Esophagus muscularis mucosa (tissue), 3 donors: ENCODE measurements around the gene NGEF.

Experiments
- POLR2A ChIP-seq: fragments of 450-650 bp; IDR thresholded peaks from one replicate; pipeline ENCODE4 v1.6.1; 2017; ENCODE audit warnings: antibody characterized with exemption, moderate library complexity, mild to moderate bottlenecking, low read depth
- POLR2AphosphoS5 ChIP-seq, 2 donors: sonication (generic); formaldehyde crosslinking; IDR thresholded peaks; one replicate each; pipeline ENCODE4 v1.6.1; 2017; ENCODE audit warnings: antibody characterized with exemption in 2 of 2
- TF ChIP-seq, protein P1 (sequence below), 3 experiments: fragments of 200-600 bp in 2 of 3; fragments of 450-650 bp in 1 of 3; sonication (generic) in 2 of 3; IDR thresholded peaks; one replicate each; pipeline ENCODE4 v1.5.1; 2017 to 2019; ENCODE audit warnings: antibody characterized with exemption in 3 of 3, mild to moderate bottlenecking in 2 of 3, moderate library complexity in 1 of 3

DNA sequence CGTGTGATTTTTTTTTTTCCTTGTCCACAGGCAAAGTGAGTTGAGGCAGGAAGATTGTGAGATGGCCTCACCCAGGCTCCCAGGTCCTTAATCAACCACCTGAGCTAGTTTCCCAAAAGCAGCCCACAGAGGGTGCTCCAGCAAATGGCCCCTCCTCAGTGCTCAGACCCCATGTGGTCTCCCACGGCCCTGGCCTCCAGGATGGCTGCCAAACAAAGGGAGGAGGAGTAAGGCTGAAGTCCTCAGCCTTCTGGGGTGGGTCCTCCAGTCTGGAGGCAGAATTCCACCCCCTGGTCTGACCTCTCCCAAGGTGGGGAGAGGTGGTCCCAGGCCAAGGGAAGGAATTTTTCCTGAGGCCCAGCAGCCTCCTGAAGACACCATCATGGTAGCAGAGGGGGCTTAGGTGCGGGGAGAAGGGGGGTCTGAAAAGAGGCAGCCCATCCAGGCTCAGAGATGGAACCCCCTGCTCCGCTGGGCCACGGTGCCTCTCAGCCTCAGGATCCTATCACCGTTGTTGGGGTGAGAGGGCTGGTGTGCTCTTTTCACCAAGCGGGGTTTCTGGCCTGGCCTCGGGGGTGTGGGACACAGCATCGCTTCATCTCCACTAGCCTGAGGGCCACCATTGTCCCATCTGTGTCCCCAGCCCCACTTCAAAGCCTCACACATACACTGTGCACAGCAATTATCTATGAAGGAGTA lies 2.3 kb downstream of the NGEF start:
- TF ChIP-seq POLR2A (no peak), POLR2AphosphoS5 (IDR thresholded peaks at IDR 0.05) (no peak)
- TF ChIP-seq, protein P1, sequence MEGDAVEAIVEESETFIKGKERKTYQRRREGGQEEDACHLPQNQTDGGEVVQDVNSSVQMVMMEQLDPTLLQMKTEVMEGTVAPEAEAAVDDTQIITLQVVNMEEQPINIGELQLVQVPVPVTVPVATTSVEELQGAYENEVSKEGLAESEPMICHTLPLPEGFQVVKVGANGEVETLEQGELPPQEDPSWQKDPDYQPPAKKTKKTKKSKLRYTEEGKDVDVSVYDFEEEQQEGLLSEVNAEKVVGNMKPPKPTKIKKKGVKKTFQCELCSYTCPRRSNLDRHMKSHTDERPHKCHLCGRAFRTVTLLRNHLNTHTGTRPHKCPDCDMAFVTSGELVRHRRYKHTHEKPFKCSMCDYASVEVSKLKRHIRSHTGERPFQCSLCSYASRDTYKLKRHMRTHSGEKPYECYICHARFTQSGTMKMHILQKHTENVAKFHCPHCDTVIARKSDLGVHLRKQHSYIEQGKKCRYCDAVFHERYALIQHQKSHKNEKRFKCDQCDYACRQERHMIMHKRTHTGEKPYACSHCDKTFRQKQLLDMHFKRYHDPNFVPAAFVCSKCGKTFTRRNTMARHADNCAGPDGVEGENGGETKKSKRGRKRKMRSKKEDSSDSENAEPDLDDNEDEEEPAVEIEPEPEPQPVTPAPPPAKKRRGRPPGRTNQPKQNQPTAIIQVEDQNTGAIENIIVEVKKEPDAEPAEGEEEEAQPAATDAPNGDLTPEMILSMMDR (IDR thresholded peaks at IDR 0.05): no peak
